ENCODE data around the gene C1QA. TPM values are rescaled to one million over a fixed set of nuclear protein-coding genes. Genes with fewer than 3 reads are reported as not detected.

C1QA gene
- total RNA-seq, 6 donors from 2014 or later, result 180 to 1,142 (median 556) TPM

DNA sequence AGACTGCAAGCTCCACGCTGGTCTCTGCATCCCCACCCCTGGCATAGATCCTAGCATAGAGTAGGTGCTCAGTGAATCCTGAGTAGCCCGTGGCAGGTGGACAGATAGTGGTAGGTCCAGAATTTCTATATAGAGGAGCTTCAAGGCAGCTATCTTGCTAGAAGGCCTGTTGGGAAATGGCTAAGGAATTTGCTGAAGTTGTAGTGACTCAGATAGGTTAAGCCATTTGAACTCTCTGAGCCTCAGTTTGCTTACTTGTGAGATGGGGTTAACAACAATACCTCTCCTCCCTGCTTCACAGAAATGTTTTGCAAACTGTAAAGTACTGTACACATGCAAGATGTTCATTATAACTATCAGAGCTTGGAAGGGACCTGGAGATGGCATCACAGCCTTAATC, 50.8 kb downstream of the C1QA start:
- no peaks in the 10 kb centered on the region for H3K36me3 ChIP-seq
- TF ChIP-seq CTCF (IDR thresholded peaks at IDR 0.05), result no peak
- no peak for TF ChIP-seq POLR2AphosphoS5 (IDR thresholded peaks at IDR 0.05)
- no peak for TF ChIP-seq POLR2A (IDR thresholded peaks at IDR 0.05)
- no peak for TF ChIP-seq EP300 (IDR thresholded peaks at IDR 0.05)
- H3K27ac ChIP-seq, result no peak overlapping the region
- DNase-seq (no peak), ATAC-seq (ENCODE audit: low FRiP score in 2 of 2) (no peak)
- 70 to 78% methylated on average over 2 of the region's 2 CpGs for WGBS, 2 donors
- H3K4me1 ChIP-seq, result no peaks in the 10 kb centered on the region
- no peaks in the 10 kb centered on the region for H3K9me3 ChIP-seq
- H3K27me3 ChIP-seq, result no peaks in the 10 kb centered on the region
- H3K4me3 ChIP-seq, result no peak overlapping the region

GRCh38 chr1:22688466-22688865, 52.0 kb downstream of the C1QA start:
- no peaks in the 10 kb centered on the region for H3K9me3 ChIP-seq
- TF ChIP-seq EP300 (IDR thresholded peaks at IDR 0.05) (no peak), CTCF (IDR thresholded peaks at IDR 0.05) (no peak), POLR2A (IDR thresholded peaks at IDR 0.05) (no peak), POLR2AphosphoS5 (IDR thresholded peaks at IDR 0.05) (no peak)
- ATAC-seq (ENCODE audit: low FRiP score in 2 of 2), result no peak
- no peak overlapping the region for H3K4me3 ChIP-seq
- no peak for DNase-seq
- no peaks in the 10 kb centered on the region for H3K27me3 ChIP-seq
- no peaks in the 10 kb centered on the region for H3K36me3 ChIP-seq
- H3K4me1 ChIP-seq, result no peaks in the 10 kb centered on the region
- H3K27ac ChIP-seq, result no peak overlapping the region

Small RNA genes within 50 kb of the gene (small RNA-seq; reads per million reads assigned to genes)
- 0 reads per million in 4 donors for gene MIR6127

Other genes with a start within 250 kb of the C1QA start
- 10 to 100 TPM; 18.1 to 62.9 (median 24.1) TPM for gene ZBTB40, start 184.8 kb upstream of the C1QA start, total RNA-seq
- gene EPHA8, start 73.1 kb upstream of the C1QA start, total RNA-seq, result not detected
- 100 to 1,000 TPM; 188 to 817 (median 529) TPM for gene C1QC, start 7.0 kb downstream of the C1QA start, total RNA-seq
- 1,000 to 10,000 TPM in 4 of 6 donors, 100 to 1,000 TPM in 2; 391 to 1,763 (median 1,026) TPM for gene C1QB, start 16.6 kb downstream of the C1QA start, total RNA-seq
- 1 to 10 TPM; 1.0 to 8.8 (median 5.6) TPM for gene EPHB2, start 74.2 kb downstream of the C1QA start, total RNA-seq